Parathyroid adenoma (tissue), 2 donors: ENCODE data around the gene SFXN5.
A peak's percentile ranks its signal among the peaks of the same experiment; 100 is the strongest.

Source experiments
- H2AFZ ChIP-seq: fragments of 300-600 bp; sonication (generic); one replicate; pipeline ENCODE4 v1.7.0; 2017; ENCODE audit warnings: antibody characterized with exemption, mild to moderate bottlenecking
- H3K27ac ChIP-seq: fragments of 300-600 bp; sonication (generic); one replicate; pipeline ENCODE4 v1.7.0; 2017
- H3K27me3 ChIP-seq: fragments of 300-600 bp; sonication (generic); one replicate; pipeline ENCODE4 v1.7.0; 2017; ENCODE audit warnings: low read length; ENCODE audit not compliant: control insufficient read depth, insufficient read depth
- H3K36me3 ChIP-seq: fragments of 300-600 bp; sonication (generic); one replicate; pipeline ENCODE4 v1.7.0; 2017; ENCODE audit warnings: low read length; ENCODE audit not compliant: control insufficient read depth, insufficient read depth
- H3K4me1 ChIP-seq: fragments of 300-600 bp; sonication (generic); one replicate; pipeline ENCODE4 v1.7.0; 2017; ENCODE audit warnings: control low read depth
- H3K4me2 ChIP-seq: fragments of 300-600 bp; sonication (generic); one replicate; pipeline ENCODE4 v1.7.0; 2017; ENCODE audit warnings: low read length
- H3K4me3 ChIP-seq: fragments of 300-600 bp; sonication (generic); one replicate; pipeline ENCODE4 v1.7.0; 2017; ENCODE audit warnings: low read depth, low read length
- H3K79me2 ChIP-seq: fragments of 300-600 bp; sonication (generic); one replicate; pipeline ENCODE4 v1.7.0; 2017; ENCODE audit warnings: control low read depth
- H3K9ac ChIP-seq: fragments of 300-600 bp; sonication (generic); one replicate; pipeline ENCODE4 v1.7.0; 2017; ENCODE audit warnings: mild to moderate bottlenecking
- H3K9me3 ChIP-seq: fragments of 300-600 bp; sonication (generic); one replicate; pipeline ENCODE4 v1.7.0; 2017; ENCODE audit warnings: low read length; ENCODE audit not compliant: control insufficient read depth
- TF ChIP-seq, protein P1 (sequence below): fragments of 300-600 bp; sonication (generic); IDR thresholded peaks from one replicate; pipeline ENCODE4 v1.7.0; 2017; ENCODE audit warnings: antibody characterized with exemption, mild to moderate bottlenecking
- donor health status: primary hyperparathyroidism.

Gene SFXN5

DNA sequence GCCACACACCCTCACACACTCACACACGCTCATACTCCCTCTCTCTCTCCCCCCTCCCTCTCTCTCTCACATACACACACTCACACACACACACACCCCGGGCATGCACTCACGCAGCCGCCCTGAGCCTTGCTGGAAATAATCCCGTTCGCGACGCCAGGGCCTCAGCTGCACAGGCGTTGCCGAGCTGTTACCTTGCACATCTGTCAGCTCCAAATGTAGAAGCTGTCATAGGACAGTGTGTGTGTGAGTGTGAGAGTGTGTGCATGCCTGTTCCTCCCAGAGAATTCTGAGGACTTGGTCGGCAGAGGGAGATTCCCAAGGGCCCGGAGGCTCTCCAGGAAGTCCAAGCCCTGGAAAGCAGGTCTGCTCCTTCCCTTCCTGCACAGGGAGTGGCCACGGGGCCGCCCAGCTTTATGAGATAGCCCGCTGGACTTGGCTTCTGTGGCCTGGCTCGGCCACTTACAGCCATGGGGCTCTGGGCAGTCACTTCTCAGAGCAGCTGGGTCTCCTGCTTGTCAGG is 175.7 kb downstream of the SFXN5 start:
- Histone ChIP-seq H3K36me3 (no peaks in the 10 kb centered on the region), H3K9me3 (no peaks in the 10 kb centered on the region), H3K4me3 (no peak overlapping the region), H2AFZ (no peak overlapping the region), H3K4me2 (no peak overlapping the region), H3K4me1 (no peaks in the 10 kb centered on the region), H3K27me3 (no peaks in the 10 kb centered on the region), H3K9ac (no peak overlapping the region), H3K79me2 (no peaks in the 10 kb centered on the region), H3K27ac (no peak overlapping the region)
- TF ChIP-seq, protein P1, sequence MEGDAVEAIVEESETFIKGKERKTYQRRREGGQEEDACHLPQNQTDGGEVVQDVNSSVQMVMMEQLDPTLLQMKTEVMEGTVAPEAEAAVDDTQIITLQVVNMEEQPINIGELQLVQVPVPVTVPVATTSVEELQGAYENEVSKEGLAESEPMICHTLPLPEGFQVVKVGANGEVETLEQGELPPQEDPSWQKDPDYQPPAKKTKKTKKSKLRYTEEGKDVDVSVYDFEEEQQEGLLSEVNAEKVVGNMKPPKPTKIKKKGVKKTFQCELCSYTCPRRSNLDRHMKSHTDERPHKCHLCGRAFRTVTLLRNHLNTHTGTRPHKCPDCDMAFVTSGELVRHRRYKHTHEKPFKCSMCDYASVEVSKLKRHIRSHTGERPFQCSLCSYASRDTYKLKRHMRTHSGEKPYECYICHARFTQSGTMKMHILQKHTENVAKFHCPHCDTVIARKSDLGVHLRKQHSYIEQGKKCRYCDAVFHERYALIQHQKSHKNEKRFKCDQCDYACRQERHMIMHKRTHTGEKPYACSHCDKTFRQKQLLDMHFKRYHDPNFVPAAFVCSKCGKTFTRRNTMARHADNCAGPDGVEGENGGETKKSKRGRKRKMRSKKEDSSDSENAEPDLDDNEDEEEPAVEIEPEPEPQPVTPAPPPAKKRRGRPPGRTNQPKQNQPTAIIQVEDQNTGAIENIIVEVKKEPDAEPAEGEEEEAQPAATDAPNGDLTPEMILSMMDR: no peak

DNA sequence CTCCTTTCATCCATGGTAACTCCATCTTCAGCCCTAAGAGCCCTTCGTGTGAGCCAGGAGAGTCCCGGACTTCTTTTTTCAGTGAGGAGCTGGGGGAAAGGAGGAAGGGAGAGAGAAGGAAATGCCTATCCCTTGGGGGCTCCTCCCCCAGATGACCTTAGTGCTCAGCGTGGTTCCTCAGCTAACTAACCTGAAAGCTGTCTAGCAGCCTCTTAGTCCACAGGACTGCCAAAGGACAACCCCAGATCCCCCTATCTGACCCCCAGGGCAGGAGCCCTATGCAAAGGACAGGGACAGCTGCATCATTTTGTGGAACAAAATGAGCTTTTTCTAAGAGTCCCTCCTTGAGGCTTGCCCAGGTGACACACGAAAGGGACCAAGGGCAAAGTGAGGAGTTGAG is 176.4 kb downstream of the SFXN5 start:
- Histone ChIP-seq H3K4me3 (no peak overlapping the region), H2AFZ (no peak overlapping the region), H3K27ac (no peak overlapping the region), H3K4me1 (no peaks in the 10 kb centered on the region), H3K36me3 (no peaks in the 10 kb centered on the region), H3K9ac (no peak overlapping the region), H3K4me2 (no peak overlapping the region), H3K27me3 (no peaks in the 10 kb centered on the region), H3K79me2 (no peaks in the 10 kb centered on the region), H3K9me3 (no peaks in the 10 kb centered on the region)
- TF ChIP-seq, protein P1: no peak

DNA sequence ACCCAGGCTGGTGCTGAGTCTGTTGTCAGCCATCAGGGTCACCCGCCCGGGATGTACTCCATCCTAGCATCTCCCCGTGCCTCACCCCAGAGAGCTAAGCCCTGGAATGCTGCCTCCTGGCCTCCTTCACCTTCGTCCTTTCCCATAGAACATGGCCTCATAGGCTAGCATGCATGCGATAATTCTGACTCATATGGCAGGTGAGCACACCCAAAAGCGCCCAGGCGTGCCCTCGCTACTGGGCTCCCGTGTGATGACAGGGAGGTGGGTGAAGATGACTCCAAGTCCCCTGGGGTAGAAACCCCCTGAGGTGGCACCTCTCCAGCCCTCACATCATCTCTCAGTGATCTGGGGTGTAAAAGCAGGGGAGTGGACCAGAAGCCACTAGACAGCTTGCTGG is 177.0 kb downstream of the SFXN5 start:
- no peak overlapping the region for H2AFZ ChIP-seq
- H3K9me3 ChIP-seq: no peaks in the 10 kb centered on the region
- no peak overlapping the region for H3K9ac ChIP-seq
- TF ChIP-seq, protein P1: no peak
- H3K27ac ChIP-seq: no peak overlapping the region
- no peak overlapping the region for H3K4me2 ChIP-seq
- no peaks in the 10 kb centered on the region for H3K27me3 ChIP-seq
- H3K4me3 ChIP-seq: no peak overlapping the region
- no peaks in the 10 kb centered on the region for H3K36me3 ChIP-seq
- no peaks in the 10 kb centered on the region for H3K4me1 ChIP-seq
- H3K79me2 ChIP-seq: no peaks in the 10 kb centered on the region

DNA sequence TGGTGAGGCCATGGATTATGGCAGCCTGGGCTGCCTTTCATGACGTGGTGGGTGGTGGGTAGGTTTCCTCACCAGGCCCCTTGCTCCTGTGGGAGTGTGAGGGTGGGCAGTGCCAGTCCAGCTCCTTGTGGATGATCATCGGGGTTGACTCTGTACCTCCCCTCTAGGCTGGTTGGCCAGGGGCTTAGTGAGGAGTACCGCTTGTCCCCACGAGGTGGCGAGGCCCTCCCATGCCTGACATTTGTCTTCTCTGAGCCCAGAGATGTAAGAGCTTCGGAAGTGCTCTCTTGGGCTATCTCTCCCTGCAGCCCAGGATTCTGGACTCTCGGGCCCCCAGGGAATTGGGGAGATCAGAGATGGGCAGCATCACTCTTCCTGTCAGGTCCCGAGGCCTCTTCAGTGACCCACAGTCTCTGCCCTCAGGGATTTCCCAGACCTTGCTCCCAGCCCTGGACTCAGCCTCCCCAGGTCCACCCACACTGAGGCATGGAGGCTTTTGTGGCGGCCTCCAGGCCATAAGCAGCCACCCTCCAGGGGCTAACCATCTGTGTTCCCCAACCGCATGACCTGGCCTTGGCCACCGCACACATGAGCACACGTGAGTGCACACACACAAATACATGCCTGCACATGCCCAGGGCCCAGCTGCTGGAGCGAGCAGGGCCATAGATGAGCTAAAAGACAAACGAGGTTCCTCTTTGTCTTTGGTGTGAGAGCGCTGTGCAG is 177.8 kb downstream of the SFXN5 start:
- Histone ChIP-seq H2AFZ (no peak overlapping the region), H3K36me3 (no peaks in the 10 kb centered on the region), H3K79me2 (peaks cover under 1% of the 10 kb centered on the region), H3K9ac (no peak overlapping the region), H3K27me3 (no peaks in the 10 kb centered on the region), H3K4me3 (no peak overlapping the region), H3K9me3 (no peaks in the 10 kb centered on the region), H3K4me1 (peaks cover 4% of the 10 kb centered on the region), H3K27ac (no peak overlapping the region), H3K4me2 (no peak overlapping the region)
- TF ChIP-seq, protein P1: peak; percentile 72
